HEK293 (cell line): ENCODE measurements around the gene ABLIM3.

Experiments used
- CTCF ChIA-PET: fragments of 350-600 bp; formaldehyde crosslinking; extraction: SDS; loops from one replicate; lab custom pipeline; 2021; ENCODE audit warnings: antibody characterized with exemption; lab: Yijun Ruan, JAX
- POLR2A ChIA-PET: fragments of 300-600 bp; formaldehyde crosslinking; extraction: SDS; loops from one replicate; lab custom pipeline; 2020; ENCODE audit warnings: antibody characterized with exemption, inconsistent platforms; lab: Yijun Ruan, JAX
- H3K27ac ChIP-seq: fragments of 200-500 bp; sonication (Bioruptor generic); 2 replicates; pipeline ENCODE4 v1.5.1; 2014; ENCODE audit warnings: low read depth, low read length, control low read depth, inconsistent platforms; ENCODE audit errors: extremely low read depth
- H3K36me3 ChIP-seq, 2 experiments: fragments of 200-500 bp in 1 of 2; sonication (Bioruptor generic) in 1 of 2; 1 replicate in 1 of 2; 2 replicates in 1 of 2; pipeline ENCODE4 v1.5.1; 2014 to 2017; ENCODE audit warnings: inconsistent platforms in 2 of 2, low read length in 2 of 2; ENCODE audit not compliant: control insufficient read depth in 2 of 2, insufficient read depth in 1 of 2
- H3K4me1 ChIP-seq: fragments of 200-500 bp; sonication (Bioruptor generic); 2 replicates; pipeline ENCODE4 v1.5.1; 2014; ENCODE audit warnings: mild to moderate bottlenecking, low read length, inconsistent platforms; ENCODE audit not compliant: control insufficient read depth, insufficient read depth
- H3K4me3 ChIP-seq: 2 replicates; pipeline ENCODE4 v1.5.1; 2011; ENCODE audit warnings: low read depth, mild to moderate bottlenecking, control low read depth, low read length, moderate library complexity
- H3K9me3 ChIP-seq: fragments of 200-500 bp; sonication (Bioruptor generic); 2 replicates; pipeline ENCODE4 v1.5.1; 2014; ENCODE audit warnings: low read depth, low read length, inconsistent platforms; ENCODE audit not compliant: control insufficient read depth, insufficient read depth
- PRDM1 ChIP-seq: fragments of 450-650 bp; formaldehyde crosslinking; IDR thresholded peaks from 2 replicates; pipeline ENCODE4; 2016; ENCODE audit warnings: missing biosample characterization, missing genetic modification characterization
- PRDM10 ChIP-seq: fragments of 450-650 bp; formaldehyde crosslinking; IDR thresholded peaks from 2 replicates; pipeline ENCODE4 v1.5.1; 2016; ENCODE audit warnings: missing biosample characterization, missing genetic modification characterization
- SALL2 ChIP-seq: fragments of 450-650 bp; formaldehyde crosslinking; IDR thresholded peaks from 2 replicates; pipeline ENCODE4 v1.5.0; 2017; ENCODE audit warnings: missing biosample characterization, mild to moderate bottlenecking, missing genetic modification characterization, borderline replicate concordance
- ZNF148 ChIP-seq: fragments of 450-650 bp; formaldehyde crosslinking; IDR thresholded peaks from 2 replicates; pipeline ENCODE4 v1.5.0; 2017; ENCODE audit warnings: missing biosample characterization, missing genetic modification characterization, borderline replicate concordance
- ZNF169 ChIP-seq: fragments of 450-650 bp; formaldehyde crosslinking; IDR thresholded peaks from 2 replicates; pipeline ENCODE4 v1.5.1; 2016; ENCODE audit warnings: missing biosample characterization, missing genetic modification characterization
- ZNF19 ChIP-seq: fragments of 450-650 bp; formaldehyde crosslinking; IDR thresholded peaks from 2 replicates; pipeline ENCODE4; 2016; ENCODE audit warnings: missing biosample characterization, missing genetic modification characterization, low read depth
- ZNF274 ChIP-seq, 2 experiments: fragments of 200-500 bp in 1 of 2; fragments of 450-650 bp in 1 of 2; sonication (Bioruptor generic) in 1 of 2; formaldehyde crosslinking in 1 of 2; IDR thresholded peaks; 2 replicates each; pipeline versions ENCODE4 v1.5.1 to v1.6.1; 2014 to 2016; ENCODE audit warnings: borderline replicate concordance in 1 of 2, inconsistent platforms in 1 of 2, low read length in 1 of 2, missing biosample characterization in 1 of 2, missing genetic modification characterization in 1 of 2
- ZNF423 ChIP-seq: fragments of 450-650 bp; formaldehyde crosslinking; IDR thresholded peaks from 2 replicates; pipeline ENCODE4 v1.5.1; 2016; ENCODE audit warnings: missing biosample characterization, missing genetic modification characterization
- ZNF426 ChIP-seq: fragments of 450-650 bp; formaldehyde crosslinking; IDR thresholded peaks from 2 replicates; pipeline ENCODE4 v1.5.1; 2017; ENCODE audit warnings: missing biosample characterization, missing genetic modification characterization, mild to moderate bottlenecking, inconsistent platforms, moderate library complexity
- ZNF645 ChIP-seq: fragments of 450-650 bp; formaldehyde crosslinking; IDR thresholded peaks from 2 replicates; pipeline ENCODE4; 2016; ENCODE audit warnings: missing biosample characterization, missing genetic modification characterization
- ZNF654 ChIP-seq: fragments of 450-650 bp; formaldehyde crosslinking; IDR thresholded peaks from 2 replicates; pipeline ENCODE4 v1.5.1; 2016; ENCODE audit warnings: low read depth, missing biosample characterization, missing genetic modification characterization
- ZNF785 ChIP-seq: fragments of 450-650 bp; formaldehyde crosslinking; IDR thresholded peaks from 2 replicates; pipeline ENCODE4 v1.5.1; 2016; ENCODE audit warnings: missing biosample characterization, missing genetic modification characterization
- ZSCAN4 ChIP-seq: fragments of 450-650 bp; formaldehyde crosslinking; IDR thresholded peaks from 2 replicates; pipeline ENCODE4 v1.5.1; 2017; ENCODE audit warnings: missing biosample characterization, missing genetic modification characterization

Gene ABLIM3

GRCh38 chr5:149273237-149273636 is 131.9 kb downstream of the ABLIM3 start:
- ChIA-PET POLR2A (no interaction called here), CTCF (interaction anchor here (0.7 to 1.2 kb wide), 2 partner anchors 16 to 172 kb away, joined by 3 read pairs; no protein-coding TSS in a partner anchor)
- Histone ChIP-seq H3K4me3 (no peak overlapping the region), H3K9me3 (no peaks in the 10 kb centered on the region), H3K4me1 (peaks cover 3% of the 10 kb centered on the region; the same call in 1 of the 2 replicates)
- TF ChIP-seq ZNF19 (tag by site-specific recombination) (no peak), PRDM1 (tag by site-specific recombination) (no peak), ZNF423 (tag by site-specific recombination) (no peak), ZNF426 (tag by site-specific recombination) (no peak), ZNF148 (tag by site-specific recombination) (no peak), PRDM10 (no peak), ZNF169 (tag by site-specific recombination) (no peak), ZNF274 (IDR thresholded peaks at IDR 0.05; ENCODE audit: low read length) (no peak), ZNF274 (tag by site-specific recombination; IDR thresholded peaks at IDR 0.05; ENCODE audit: borderline replicate concordance) (no peak), ZSCAN4 (tag by site-specific recombination) (no peak), ZNF645 (no peak), SALL2 (tag by site-specific recombination) (no peak), ZNF785 (tag by site-specific recombination) (no peak)
- TF ChIP-seq, all 188 proteins: peak for 0
- H3K27ac ChIP-seq = no peak overlapping the region
- H3K36me3 ChIP-seq = no peaks in the 10 kb centered on the region

GRCh38 chr5:149273950-149274349 is 132.7 kb downstream of the ABLIM3 start:
- no peak overlapping the region for H3K4me3 ChIP-seq
- no peak for TF ChIP-seq ZNF654 (tag by site-specific recombination)
- TF ChIP-seq, all 188 proteins: peak for 0
- Histone ChIP-seq H3K4me1 (peaks cover 3% of the 10 kb centered on the region; the same call in 1 of the 2 replicates), H3K36me3 (no peaks in the 10 kb centered on the region), H3K27ac (no peak overlapping the region), H3K9me3 (no peaks in the 10 kb centered on the region)
- POLR2A ChIA-PET = no interaction called here
- CTCF ChIA-PET = interaction anchor here (0.7 kb wide), 1 partner anchor 290 kb away, joined by 3 read pairs; no protein-coding TSS in a partner anchor
